Parathyroid adenoma (tissue), 2 donors: Measurements from ENCODE around the gene CUL2.
"Not testable (repeated sequence)": the region's sequence is repeated elsewhere in the genome, so short reads cannot be mapped to it uniquely, and the experiment has no call there.

Source experiments
- H2AFZ ChIP-seq: fragments of 300-600 bp; sonication (generic); one replicate; pipeline ENCODE4 v1.7.0; 2017; ENCODE audit warnings: antibody characterized with exemption, mild to moderate bottlenecking
- H3K27ac ChIP-seq: fragments of 300-600 bp; sonication (generic); one replicate; pipeline ENCODE4 v1.7.0; 2017
- H3K27me3 ChIP-seq: fragments of 300-600 bp; sonication (generic); one replicate; pipeline ENCODE4 v1.7.0; 2017; ENCODE audit warnings: low read length; ENCODE audit not compliant: control insufficient read depth, insufficient read depth
- H3K36me3 ChIP-seq: fragments of 300-600 bp; sonication (generic); one replicate; pipeline ENCODE4 v1.7.0; 2017; ENCODE audit warnings: low read length; ENCODE audit not compliant: control insufficient read depth, insufficient read depth
- H3K4me1 ChIP-seq: fragments of 300-600 bp; sonication (generic); one replicate; pipeline ENCODE4 v1.7.0; 2017; ENCODE audit warnings: control low read depth
- H3K4me2 ChIP-seq: fragments of 300-600 bp; sonication (generic); one replicate; pipeline ENCODE4 v1.7.0; 2017; ENCODE audit warnings: low read length
- H3K4me3 ChIP-seq: fragments of 300-600 bp; sonication (generic); one replicate; pipeline ENCODE4 v1.7.0; 2017; ENCODE audit warnings: low read depth, low read length
- H3K79me2 ChIP-seq: fragments of 300-600 bp; sonication (generic); one replicate; pipeline ENCODE4 v1.7.0; 2017; ENCODE audit warnings: control low read depth
- H3K9ac ChIP-seq: fragments of 300-600 bp; sonication (generic); one replicate; pipeline ENCODE4 v1.7.0; 2017; ENCODE audit warnings: mild to moderate bottlenecking
- H3K9me3 ChIP-seq: fragments of 300-600 bp; sonication (generic); one replicate; pipeline ENCODE4 v1.7.0; 2017; ENCODE audit warnings: low read length; ENCODE audit not compliant: control insufficient read depth
- CTCF ChIP-seq: fragments of 300-600 bp; sonication (generic); IDR thresholded peaks from one replicate; pipeline ENCODE4 v1.7.0; 2017; ENCODE audit warnings: antibody characterized with exemption, mild to moderate bottlenecking
- donor health status: primary hyperparathyroidism.

CUL2 gene

GRCh38 chr10:35050568-35050967, 39.6 kb downstream of the CUL2 start:
- Histone ChIP-seq H3K27ac (no peak overlapping the region), H2AFZ (no peak overlapping the region), H3K4me1 (no peaks in the 10 kb centered on the region), H3K4me3 (no peak overlapping the region), H3K4me2 (no peak overlapping the region), H3K79me2 (no peaks in the 10 kb centered on the region), H3K27me3 (no peaks in the 10 kb centered on the region), H3K36me3 (no peaks in the 10 kb centered on the region), H3K9me3 (no peaks in the 10 kb centered on the region), H3K9ac (no peak overlapping the region)
- no peak for TF ChIP-seq CTCF

- Histone ChIP-seq H3K4me2 (no peak overlapping the region), H3K27me3 (no peaks in the 10 kb centered on the region), H3K9ac (no peak overlapping the region), H3K36me3 (no peaks in the 10 kb centered on the region), H3K79me2 (no peaks in the 10 kb centered on the region), H2AFZ (no peak overlapping the region), H3K4me1 (no peaks in the 10 kb centered on the region), H3K27ac (no peak overlapping the region), H3K4me3 (no peak overlapping the region), H3K9me3 (no peaks in the 10 kb centered on the region)
- no peak for TF ChIP-seq CTCF
These were observed 44.1 kb downstream of the CUL2 start for GRCh38 chr10:35046074-35046473.

GRCh38 chr10:35045275-35045674, 44.9 kb downstream of the CUL2 start:
- not testable (repeated sequence) for H3K4me3 ChIP-seq, H3K4me2 ChIP-seq, H3K36me3 ChIP-seq, H3K9ac ChIP-seq, H3K4me1 ChIP-seq, H3K79me2 ChIP-seq, H2AFZ ChIP-seq, H3K27me3 ChIP-seq, H3K27ac ChIP-seq, H3K9me3 ChIP-seq

- Histone ChIP-seq H3K4me1 (no peaks in the 10 kb centered on the region), H3K9ac (no peak overlapping the region), H3K27ac (no peak overlapping the region), H3K27me3 (no peaks in the 10 kb centered on the region), H3K4me3 (no peak overlapping the region), H3K9me3 (no peaks in the 10 kb centered on the region), H3K4me2 (no peak overlapping the region), H2AFZ (no peak overlapping the region), H3K36me3 (no peaks in the 10 kb centered on the region), H3K79me2 (no peaks in the 10 kb centered on the region)
- TF ChIP-seq CTCF: no peak
These were observed 46.3 kb downstream of the CUL2 start for GRCh38 chr10:35043796-35044344.

- no peak overlapping the region for H3K4me2 ChIP-seq
- H2AFZ ChIP-seq: no peak overlapping the region
- no peak overlapping the region for H3K9ac ChIP-seq
- H3K4me1 ChIP-seq: no peaks in the 10 kb centered on the region
- H3K36me3 ChIP-seq: no peaks in the 10 kb centered on the region
- no peaks in the 10 kb centered on the region for H3K9me3 ChIP-seq
- no peak for TF ChIP-seq CTCF
- H3K79me2 ChIP-seq: no peaks in the 10 kb centered on the region
- H3K4me3 ChIP-seq: no peak overlapping the region
- no peaks in the 10 kb centered on the region for H3K27me3 ChIP-seq
- no peak overlapping the region for H3K27ac ChIP-seq
These were observed 47.4 kb downstream of the CUL2 start for GRCh38 chr10:35042783-35043182.
